Thyroid gland (tissue), 4 donors: ENCODE data around the gene RNF183.

Experiments used
- CTCF ChIP-seq, 6 experiments: fragments of 200-600 bp in 3 of 6; fragments of 450-650 bp in 3 of 6; sonication (generic) in 3 of 6; IDR thresholded peaks; one replicate each; pipeline ENCODE4 v1.5.1; 2016 to 2019; ENCODE audit warnings: antibody characterized with exemption in 6 of 6, mild to moderate bottlenecking in 2 of 6, inconsistent platforms in 1 of 6, moderate library complexity in 1 of 6
- POLR2A ChIP-seq, 2 donors: fragments of 450-650 bp; IDR thresholded peaks; one replicate each; pipeline ENCODE4 v1.6.1; 2017; ENCODE audit warnings: antibody characterized with exemption in 2 of 2, mild to moderate bottlenecking in 2 of 2, moderate library complexity in 1 of 2

- no peak for TF ChIP-seq CTCF (IDR thresholded peaks at IDR 0.05)
- TF ChIP-seq POLR2A (IDR thresholded peaks at IDR 0.05), result no peak
Measured at GRCh38 chr9:113331780-113332179, 28.6 kb upstream of the RNF183 start.
